Breast epithelium (tissue), 4 donors: ENCODE results near the gene MAP2K6. TPM values are rescaled to one million over a fixed set of nuclear protein-coding genes. Genes with fewer than 3 reads are reported as not detected.

Source experiments
- DNase-seq, 2 donors: peaks; one replicate each; pipeline ENCODE4 v3.0.0-alpha.2; 2019; ENCODE audit warnings: low spot score in 2 of 2
- H3K27ac ChIP-seq, 2 donors: fragments of 200-600 bp; sonication (generic) in 1 of 2; one replicate each; pipeline ENCODE4 v1.5.1; 2016 to 2019; ENCODE audit warnings: mild to moderate bottlenecking in 1 of 2
- H3K27me3 ChIP-seq, 2 donors: fragments of 200-600 bp; sonication (generic) in 1 of 2; one replicate each; pipeline versions ENCODE4 v1.5.1 to v1.6.0; 2017 to 2019; ENCODE audit warnings: control low read depth in 1 of 2, mild to moderate bottlenecking in 1 of 2
- H3K36me3 ChIP-seq: fragments of 200-600 bp; one replicate; pipeline ENCODE4 v1.5.1; 2019
- H3K4me1 ChIP-seq, 2 donors: fragments of 200-600 bp; sonication (generic); one replicate each; pipeline ENCODE4 v1.5.1; 2016 to 2019; ENCODE audit warnings: control low read depth in 1 of 2
- H3K4me3 ChIP-seq, 3 donors: fragments of 200-600 bp; sonication (generic); 1 replicate in 2 of 3; 2 replicates in 1 of 3; pipeline ENCODE4 v1.5.1; 2016 to 2019; ENCODE audit warnings: mild to moderate bottlenecking in 3 of 3, moderate library complexity in 2 of 3
- H3K9me3 ChIP-seq, 2 donors: fragments of 200-600 bp; sonication (generic) in 1 of 2; one replicate each; pipeline ENCODE4 v1.5.1; 2016 to 2019; ENCODE audit warnings: control low read depth in 1 of 2
- CTCF ChIP-seq, 3 donors: fragments of 450-650 bp; IDR thresholded peaks; one replicate each; pipeline ENCODE4 v1.5.1; 2016 to 2017; ENCODE audit warnings: antibody characterized with exemption in 3 of 3, mild to moderate bottlenecking in 3 of 3, moderate library complexity in 3 of 3
- POLR2A ChIP-seq: fragments of 450-650 bp; IDR thresholded peaks from one replicate; pipeline ENCODE4 v1.6.1; 2016; ENCODE audit warnings: antibody characterized with exemption, mild to moderate bottlenecking, moderate library complexity
- POLR2AphosphoS5 ChIP-seq, 3 donors: sonication (generic); formaldehyde crosslinking; IDR thresholded peaks; one replicate each; pipeline ENCODE4 v1.6.1; 2017; ENCODE audit warnings: antibody characterized with exemption in 3 of 3
- intact Hi-C: fragments of 100-400 bp; cut with DNase I; formaldehyde crosslinking; loops from one replicate; pipeline ENCODE4 v1.15.1; 2023; ENCODE audit warnings: low total_unique reads
- total RNA-seq, 3 donors: library from RNA; depleted of rRNA; stranded (reverse); fragments of >200 nt; gene quantifications; one replicate each; pipeline ENCODE4 v1.1.0, GENCODE V29; 2016

MAP2K6 gene
- total RNA-seq, 3 donors from 2014 or later: 10.9 to 54.9 (median 16.7) TPM

- Histone ChIP-seq H3K27me3 (no peaks in the 10 kb centered on the region), H3K9me3 (no peaks in the 10 kb centered on the region), H3K4me3 (no peak overlapping the region), H3K4me1 (no peaks in the 10 kb centered on the region), H3K27ac (no peak overlapping the region), H3K36me3 (no peaks in the 10 kb centered on the region)
- intact Hi-C loops: loop anchor here (5.0 kb wide), 1 partner anchor 1783 kb away; no protein-coding TSS in a partner anchor
- no peak for DNase-seq
- TF ChIP-seq CTCF (IDR thresholded peaks at IDR 0.05) (no peak), POLR2AphosphoS5 (IDR thresholded peaks at IDR 0.05) (no peak), POLR2A (no peak)
Measured at GRCh38 chr17:69539274-69539673, 124.8 kb downstream of the MAP2K6 start.

GRCh38 chr17:69539781-69540319, 125.4 kb downstream of the MAP2K6 start:
- Histone ChIP-seq H3K9me3 (no peaks in the 10 kb centered on the region), H3K27ac (no peak overlapping the region), H3K4me1 (no peaks in the 10 kb centered on the region), H3K4me3 (no peak overlapping the region), H3K36me3 (no peaks in the 10 kb centered on the region), H3K27me3 (no peaks in the 10 kb centered on the region)
- intact Hi-C loops: loop anchor here (5.0 kb wide), 1 partner anchor 1782 kb away; no protein-coding TSS in a partner anchor
- no peak for TF ChIP-seq POLR2AphosphoS5 (IDR thresholded peaks at IDR 0.05)
- no peak for TF ChIP-seq CTCF (IDR thresholded peaks at IDR 0.05)
- TF ChIP-seq POLR2A: no peak
- no peak for DNase-seq

GRCh38 chr17:69540356-69540755, 125.9 kb downstream of the MAP2K6 start:
- Histone ChIP-seq H3K9me3 (no peaks in the 10 kb centered on the region), H3K27me3 (no peaks in the 10 kb centered on the region), H3K4me1 (no peaks in the 10 kb centered on the region), H3K36me3 (no peaks in the 10 kb centered on the region), H3K27ac (no peak overlapping the region), H3K4me3 (no peak overlapping the region)
- DNase-seq: no peak
- intact Hi-C loops: no loop called here
- no peak for TF ChIP-seq CTCF (IDR thresholded peaks at IDR 0.05)
- no peak for TF ChIP-seq POLR2A
- TF ChIP-seq POLR2AphosphoS5 (IDR thresholded peaks at IDR 0.05): no peak

GRCh38 chr17:69547230-69547629, 132.7 kb downstream of the MAP2K6 start:
- Histone ChIP-seq H3K4me1 (no peaks in the 10 kb centered on the region), H3K27ac (no peak overlapping the region), H3K4me3 (no peak overlapping the region), H3K36me3 (no peaks in the 10 kb centered on the region), H3K27me3 (no peaks in the 10 kb centered on the region), H3K9me3 (no peaks in the 10 kb centered on the region)
- intact Hi-C loops: no loop called here
- TF ChIP-seq POLR2A (no peak), CTCF (IDR thresholded peaks at IDR 0.05) (no peak), POLR2AphosphoS5 (IDR thresholded peaks at IDR 0.05) (no peak)
- DNase-seq: no peak

GRCh38 chr17:69547947-69548346, 133.4 kb downstream of the MAP2K6 start:
- Histone ChIP-seq H3K9me3 (peaks cover 0 to under 1% of the 10 kb centered on the region in 2 donors), H3K4me3 (no peak overlapping the region), H3K27ac (no peak overlapping the region), H3K27me3 (no peaks in the 10 kb centered on the region), H3K4me1 (no peaks in the 10 kb centered on the region), H3K36me3 (no peaks in the 10 kb centered on the region)
- no peak for DNase-seq
- TF ChIP-seq POLR2A (no peak), CTCF (IDR thresholded peaks at IDR 0.05) (no peak), POLR2AphosphoS5 (IDR thresholded peaks at IDR 0.05) (no peak)
- intact Hi-C loops: no loop called here
